Activated CD4-positive, alpha-beta T cell treated with anti-CD3 and anti-CD28 coated beads for 1 hour (primary cell): ENCODE results near the gene S1PR3.

Source experiments
- DNase-seq: peaks from one replicate; pipeline ENCODE4 v3.0.0-alpha.2; 2020

The S1PR3 gene

GRCh38 chr9:89010526-89011111, 19.4 kb downstream of the S1PR3 start:
- DNase-seq, result no peak

- no peak for DNase-seq
Observed at GRCh38 chr9:89011683-89012082, 20.4 kb downstream of the S1PR3 start.

DNA sequence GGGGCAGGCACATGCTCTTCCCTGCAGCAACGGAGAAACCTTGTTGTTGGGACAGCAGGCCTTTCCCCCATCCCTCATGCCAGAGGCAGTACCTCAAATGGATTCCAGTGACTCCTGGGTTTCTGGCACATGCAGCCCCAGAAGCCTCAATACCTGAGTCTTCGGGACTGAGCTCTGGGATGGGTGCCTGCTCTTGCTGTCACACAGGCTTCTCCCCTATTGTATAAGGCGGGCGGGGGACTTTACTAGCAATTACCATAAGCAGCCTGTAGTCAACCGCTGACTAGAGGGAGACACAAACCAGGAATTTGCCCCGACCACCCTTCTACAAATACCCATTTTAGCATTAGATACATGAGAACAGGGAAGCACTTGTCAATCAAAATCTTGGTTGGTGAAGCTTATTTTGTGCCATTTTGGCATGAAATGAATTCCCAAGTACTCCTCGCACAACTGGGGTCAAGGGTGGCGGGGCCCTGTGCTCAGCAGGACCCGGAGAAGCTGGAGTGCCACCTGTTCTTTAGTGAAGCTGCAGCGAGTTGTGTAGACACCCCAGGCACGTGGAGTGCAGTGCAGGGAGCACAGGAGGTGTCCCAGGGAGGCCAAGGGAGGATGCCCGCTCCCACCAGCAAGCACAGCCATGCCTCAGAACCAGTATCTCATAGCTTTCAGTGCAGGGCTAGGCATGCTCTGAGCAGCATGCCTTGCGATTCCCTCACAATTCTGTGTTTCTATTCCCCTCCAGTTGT, 21.2 kb downstream of the S1PR3 start:
- no peak for DNase-seq

DNA sequence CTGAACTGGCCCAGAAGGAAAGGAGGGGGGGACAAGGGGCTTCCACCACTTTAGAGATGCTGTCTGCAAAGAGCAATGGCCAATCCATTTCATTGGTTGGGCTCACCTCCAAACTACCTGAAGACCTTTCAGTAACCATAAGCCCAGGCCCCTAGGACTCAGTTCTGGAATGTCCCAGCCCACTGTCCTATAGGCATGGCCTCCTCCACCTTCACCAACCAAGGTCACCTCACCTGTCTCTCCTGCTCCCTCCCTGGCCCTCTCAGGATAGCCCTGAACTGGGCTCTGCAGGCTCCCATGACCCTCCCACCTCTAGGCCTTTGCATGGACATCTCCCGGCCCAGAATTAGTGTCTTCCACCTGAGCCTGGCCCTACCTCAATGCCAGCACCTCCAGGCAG, 22.4 kb downstream of the S1PR3 start:
- no peak for DNase-seq

DNA sequence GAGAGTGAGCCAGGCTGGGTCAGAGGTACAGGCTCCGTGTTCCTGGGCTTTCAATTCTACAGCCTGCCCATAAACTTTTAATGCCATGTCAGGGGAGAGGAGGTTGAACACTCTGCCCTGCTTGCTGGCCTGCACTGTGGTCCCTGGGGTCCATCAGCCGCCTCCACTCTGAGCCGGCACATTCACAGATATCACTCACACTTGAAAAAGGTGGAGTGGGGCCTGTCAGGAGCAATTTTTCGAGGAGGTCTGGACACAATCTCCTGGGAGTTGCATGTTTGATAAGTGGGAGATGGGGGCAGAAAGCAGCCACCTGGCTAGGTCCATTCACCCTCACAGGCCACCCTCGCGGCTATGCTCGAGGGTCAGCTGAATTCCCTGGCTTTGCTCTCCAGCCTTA, 22.9 kb downstream of the S1PR3 start:
- no peak for DNase-seq

GRCh38 chr9:89015336-89015735, 24.1 kb downstream of the S1PR3 start:
- DNase-seq, result no peak

DNA sequence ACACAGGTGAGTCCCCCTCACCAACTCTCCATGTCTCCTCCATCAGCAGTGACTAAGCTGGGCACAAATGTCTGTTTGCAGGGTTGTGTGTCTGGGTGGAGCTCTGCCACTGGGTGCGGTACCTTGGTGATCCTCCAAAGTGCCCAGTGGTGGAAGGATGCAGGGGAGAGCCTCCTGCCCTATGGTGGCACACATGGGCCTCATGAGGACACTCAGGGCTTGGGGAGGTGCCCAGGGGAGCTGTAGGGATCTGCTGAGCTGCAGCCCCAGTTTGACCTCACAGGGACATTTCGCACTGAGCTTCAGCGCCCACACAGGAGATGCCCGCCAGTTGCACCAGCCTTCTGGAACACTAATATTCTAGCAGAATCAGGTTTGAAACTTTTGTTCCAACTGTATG, 29.5 kb downstream of the S1PR3 start:
- DNase-seq, result no peak

GRCh38 chr9:89021154-89021803, 30.0 kb downstream of the S1PR3 start:
- no peak for DNase-seq

DNA sequence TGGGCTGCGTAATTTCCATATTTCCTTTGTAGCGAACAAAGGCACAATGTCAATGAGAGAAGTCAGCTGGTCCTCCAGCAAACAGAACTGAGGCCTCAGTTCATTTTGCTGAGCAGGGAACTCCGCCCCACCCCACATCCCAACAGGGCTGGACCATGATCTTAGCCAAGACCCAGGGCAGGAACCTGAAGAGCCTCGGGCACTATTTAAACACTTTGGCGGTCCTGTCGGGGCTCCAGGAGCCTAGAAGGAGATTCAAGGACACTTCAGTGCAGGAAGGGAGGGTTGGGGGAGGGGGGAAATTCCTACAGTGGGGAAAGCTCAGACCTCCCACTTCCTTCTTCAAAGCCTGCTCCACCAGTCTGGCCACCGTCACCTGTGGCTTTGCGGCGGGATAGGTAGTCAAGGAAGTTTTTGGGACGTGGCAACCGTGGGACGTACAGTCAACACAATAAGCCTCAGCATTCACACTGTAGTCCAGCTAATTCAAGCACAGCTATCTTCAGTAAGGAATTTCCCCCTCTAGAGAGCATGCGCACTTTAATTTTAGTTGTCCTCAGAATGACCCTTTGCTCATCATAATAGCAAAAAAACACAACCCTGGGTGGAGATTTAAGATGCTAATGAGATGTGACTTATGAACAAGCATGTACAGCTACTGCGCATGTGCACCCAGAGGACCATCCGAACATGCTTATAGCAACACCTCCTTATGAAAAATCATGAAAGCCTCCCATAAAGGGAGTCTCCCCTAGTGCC, 30.9 kb downstream of the S1PR3 start:
- DNase-seq, result no peak

DNA sequence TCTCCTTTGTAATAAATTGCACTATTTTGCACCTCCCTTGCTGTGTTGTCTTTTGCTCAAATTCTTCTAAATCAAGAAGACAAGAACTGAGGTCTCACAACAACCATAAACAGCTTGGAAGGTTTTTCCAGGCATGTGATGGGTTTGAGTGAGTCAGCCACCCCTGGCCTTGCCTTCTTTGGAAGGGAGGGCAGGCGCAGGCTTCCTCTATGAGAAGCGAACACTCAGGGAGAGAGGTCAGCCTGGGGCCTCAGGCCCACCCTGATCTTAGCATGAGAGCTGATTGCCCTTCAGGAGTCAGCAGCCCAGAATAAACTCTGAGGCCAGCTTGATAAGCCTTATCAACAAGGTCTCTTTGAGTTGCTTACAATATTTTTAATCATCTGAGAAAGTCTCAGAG, 31.6 kb downstream of the S1PR3 start:
- DNase-seq, result no peak

DNA sequence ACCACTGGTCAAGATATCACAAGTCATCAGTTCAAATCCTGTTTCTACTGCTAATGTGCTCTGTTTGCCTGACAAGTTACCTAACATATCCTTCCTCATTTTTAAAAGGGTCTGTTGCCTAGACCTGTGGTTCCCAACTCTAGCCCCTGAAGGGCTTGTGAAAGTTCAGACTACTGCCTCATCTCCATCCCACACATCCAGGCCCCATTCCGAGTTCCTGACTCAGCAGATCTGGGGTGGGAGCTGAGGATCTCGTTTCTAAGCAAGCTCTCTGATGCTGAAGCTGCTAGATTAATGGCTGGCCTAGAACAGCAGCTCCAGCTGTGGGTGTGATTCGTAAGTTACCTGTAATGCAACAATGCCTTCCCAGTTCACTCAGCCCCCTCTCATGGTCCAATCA, 32.5 kb downstream of the S1PR3 start:
- DNase-seq, result no peak

- no peak for DNase-seq
Observed at GRCh38 chr9:89024727-89025126, 33.5 kb downstream of the S1PR3 start.

DNA sequence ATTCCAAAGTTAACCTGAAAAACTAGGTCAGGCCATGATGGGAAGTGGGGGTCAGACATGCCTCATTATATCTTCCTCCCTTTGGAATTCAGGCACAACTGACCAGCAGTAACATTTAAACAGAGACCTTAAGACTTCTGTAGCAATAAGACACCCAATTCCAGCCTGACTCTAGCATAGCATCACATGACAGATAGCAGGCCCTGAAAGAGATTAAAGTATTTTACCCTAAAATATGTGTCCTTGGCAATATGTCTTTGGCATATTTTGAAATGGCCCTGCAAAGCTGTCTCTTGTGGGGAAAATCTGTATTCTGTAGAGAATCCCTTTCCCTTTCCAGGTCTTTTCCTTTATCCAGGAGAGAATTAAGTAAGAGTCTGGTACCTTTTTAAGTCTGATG, 34.3 kb downstream of the S1PR3 start:
- DNase-seq, result no peak

DNA sequence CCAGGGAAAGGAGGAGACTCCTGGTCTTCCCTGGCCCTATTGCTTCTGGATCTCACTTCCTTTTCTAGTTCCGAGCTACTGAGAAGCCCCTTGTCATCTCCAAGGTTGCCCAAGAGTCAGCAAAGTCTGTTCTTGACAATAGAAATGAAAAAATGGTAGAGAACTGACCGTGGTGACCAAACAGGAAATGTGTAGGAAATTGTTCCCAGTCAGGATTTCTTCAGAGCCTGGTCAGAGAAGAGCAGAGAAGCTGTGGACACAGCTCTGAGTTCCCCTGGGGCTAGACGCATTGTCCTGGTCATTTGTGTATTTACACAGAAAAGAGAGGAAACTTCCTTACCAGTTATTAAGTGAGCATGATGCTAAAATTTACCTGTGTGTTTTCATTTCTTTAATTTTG, 35.6 kb downstream of the S1PR3 start:
- DNase-seq, result no peak

- no peak for DNase-seq
Observed at GRCh38 chr9:89029788-89030187, 38.5 kb downstream of the S1PR3 start.

- DNase-seq, result no peak
Observed at GRCh38 chr9:89032173-89032572, 40.9 kb downstream of the S1PR3 start.

- DNase-seq, result no peak
Observed at GRCh38 chr9:89032661-89033060, 41.4 kb downstream of the S1PR3 start.

DNA sequence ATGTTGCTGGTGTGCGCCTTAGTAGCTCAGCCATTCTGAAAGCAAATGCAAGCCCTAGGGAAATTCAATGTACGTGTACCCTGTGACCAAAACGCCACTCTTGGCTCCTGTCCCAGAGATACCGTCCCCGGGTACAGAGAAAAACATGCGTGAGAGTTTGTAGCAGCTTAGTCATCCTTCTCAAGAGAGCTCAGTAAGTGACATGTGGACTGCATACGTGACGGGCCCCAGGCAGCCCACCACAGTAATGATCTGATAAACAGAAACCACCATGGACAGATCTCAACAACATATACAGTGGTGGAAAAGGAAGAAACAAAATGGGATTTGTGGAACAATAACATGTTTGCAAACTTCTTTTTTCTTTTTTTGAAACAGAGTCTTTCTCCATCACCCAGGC, 45.1 kb downstream of the S1PR3 start:
- DNase-seq, result no peak

DNA sequence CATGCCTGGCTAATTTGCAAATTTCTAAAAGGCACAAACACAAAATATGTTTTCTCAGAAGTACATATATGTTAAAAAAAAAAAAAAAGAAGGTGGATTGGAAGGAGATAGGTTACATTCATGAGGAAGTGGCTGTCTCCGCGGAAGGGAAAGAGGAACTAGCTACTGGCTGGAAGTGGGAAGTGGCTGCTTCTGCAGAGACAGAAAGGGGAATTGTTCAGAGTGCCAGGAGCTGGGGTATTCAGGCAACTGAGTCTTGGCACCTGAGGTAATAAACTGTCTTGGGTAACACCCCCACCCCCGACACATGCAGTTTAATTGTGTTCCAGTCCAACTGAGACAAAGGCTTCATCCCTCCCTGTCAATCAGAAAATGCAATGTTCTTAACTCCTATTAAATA, 45.6 kb downstream of the S1PR3 start:
- DNase-seq, result no peak

GRCh38 chr9:89037346-89037745, 46.1 kb downstream of the S1PR3 start:
- no peak for DNase-seq

- DNase-seq, result no peak
Observed at GRCh38 chr9:89037891-89038290, 46.6 kb downstream of the S1PR3 start.

- no peak for DNase-seq
Observed at GRCh38 chr9:89038382-89039103, 47.3 kb downstream of the S1PR3 start.

DNA sequence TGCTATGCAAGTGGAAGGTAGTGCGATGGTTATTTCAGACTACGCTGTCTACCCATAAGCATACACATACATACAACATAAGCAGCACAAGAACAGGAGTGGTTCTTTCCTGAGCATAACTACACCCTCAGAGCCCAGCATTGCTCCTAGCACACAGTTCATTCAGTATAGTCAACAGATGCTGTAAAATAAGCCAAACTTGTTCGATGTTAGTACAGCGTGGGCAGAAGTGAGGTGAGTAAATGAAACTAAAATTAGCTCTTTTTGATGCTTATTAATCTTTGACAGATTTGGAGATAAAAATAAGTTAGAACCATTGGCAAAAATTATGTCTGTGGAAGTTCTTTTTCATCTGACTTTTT, 47.8 kb downstream of the S1PR3 start:
- no peak for DNase-seq
